Body of pancreas (tissue), 4 donors: ENCODE results near the gene SLC49A4.

Experiments used
- CTCF ChIP-seq, 7 experiments: fragments of 450-650 bp in 4 of 7; fragments of 200-600 bp in 3 of 7; sonication (generic) in 3 of 7; IDR thresholded peaks; one replicate each; pipeline ENCODE4 v1.5.1; 2016 to 2019; ENCODE audit warnings: antibody characterized with exemption in 7 of 7
- POLR2A ChIP-seq, 3 donors: fragments of 450-650 bp; IDR thresholded peaks; one replicate each; pipeline ENCODE4 v1.6.1; 2016; ENCODE audit warnings: antibody characterized with exemption in 3 of 3, mild to moderate bottlenecking in 2 of 3

- TF ChIP-seq CTCF (IDR thresholded peaks at IDR 0.05), result no peak
- TF ChIP-seq POLR2A (IDR thresholded peaks at IDR 0.05), result no peak
Observed at GRCh38 chr3:122802323-122802722, 7.5 kb downstream of the SLC49A4 start.
